ENCODE results near the gene AMZ1.

The AMZ1 gene, protein sequence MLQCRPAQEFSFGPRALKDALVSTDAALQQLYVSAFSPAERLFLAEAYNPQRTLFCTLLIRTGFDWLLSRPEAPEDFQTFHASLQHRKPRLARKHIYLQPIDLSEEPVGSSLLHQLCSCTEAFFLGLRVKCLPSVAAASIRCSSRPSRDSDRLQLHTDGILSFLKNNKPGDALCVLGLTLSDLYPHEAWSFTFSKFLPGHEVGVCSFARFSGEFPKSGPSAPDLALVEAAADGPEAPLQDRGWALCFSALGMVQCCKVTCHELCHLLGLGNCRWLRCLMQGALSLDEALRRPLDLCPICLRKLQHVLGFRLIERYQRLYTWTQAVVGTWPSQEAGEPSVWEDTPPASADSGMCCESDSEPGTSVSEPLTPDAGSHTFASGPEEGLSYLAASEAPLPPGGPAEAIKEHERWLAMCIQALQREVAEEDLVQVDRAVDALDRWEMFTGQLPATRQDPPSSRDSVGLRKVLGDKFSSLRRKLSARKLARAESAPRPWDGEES

DNA sequence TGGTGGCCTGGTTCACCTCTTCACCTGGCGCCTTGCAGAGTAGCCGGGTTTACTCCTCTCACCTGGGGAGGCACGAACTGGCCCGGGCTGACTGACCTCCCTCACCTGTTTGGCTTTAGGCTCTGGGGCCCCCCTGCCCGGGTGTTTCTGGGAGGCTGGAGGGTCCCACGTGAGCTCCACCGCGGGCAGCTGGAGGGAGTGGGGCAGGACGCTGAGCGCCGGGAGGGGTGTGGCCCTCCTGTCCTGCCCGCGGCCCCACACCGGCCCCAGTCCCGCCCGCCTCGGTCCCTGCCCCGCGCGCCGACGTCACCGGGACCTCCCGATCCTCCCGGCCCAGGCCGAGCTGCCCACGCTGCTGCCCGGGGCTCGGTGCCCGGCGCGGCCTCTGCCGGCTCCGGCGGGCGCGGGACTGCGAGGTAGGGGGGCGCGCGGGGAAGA, at the start of gene AMZ1:
AMZ1 (plus strand) TSS at position 322 of the 438 bp plus-strand sequence. CDS start 12,250 bp downstream, outside the sequence.
- DNase-seq, result no peak

DNA sequence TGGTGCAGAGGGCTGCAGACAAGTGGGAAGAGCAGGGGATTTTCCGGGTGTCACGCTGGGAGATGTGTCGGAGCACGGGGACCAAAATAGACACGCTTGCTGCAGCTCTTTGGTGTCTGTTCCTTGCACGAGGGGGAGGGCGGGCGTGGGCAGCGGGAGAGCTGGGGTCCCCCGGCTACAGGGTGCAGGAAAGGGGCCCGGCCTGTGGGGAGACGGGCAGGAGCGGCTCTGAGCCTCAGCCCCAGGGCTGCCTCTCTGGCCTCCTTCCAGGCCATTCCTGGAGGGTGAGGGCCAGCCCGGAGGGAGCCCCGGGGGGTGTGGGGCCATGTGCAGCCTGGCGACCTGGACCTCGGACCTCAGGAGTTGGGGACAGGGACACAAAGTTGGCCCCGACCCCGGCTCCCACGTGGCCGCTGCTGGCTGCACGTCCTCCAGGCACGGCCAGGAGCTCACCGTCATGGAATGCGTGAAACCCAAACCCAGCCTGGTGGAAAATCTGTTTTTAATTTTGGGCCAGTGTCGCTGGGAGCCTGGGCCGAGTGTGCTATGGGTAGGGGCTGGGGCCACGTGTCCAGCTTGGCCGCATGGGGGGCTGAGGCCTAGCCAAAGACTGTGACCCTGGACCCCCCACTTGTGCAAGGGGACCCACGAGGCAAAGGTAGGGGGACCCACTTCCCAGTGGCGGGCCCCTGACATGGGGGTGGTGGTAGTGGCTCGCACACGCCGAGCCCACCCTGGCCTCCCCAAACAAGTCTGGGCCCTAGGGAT, 49.6 kb upstream of the AMZ1 start:
- no peak for DNase-seq

DNA sequence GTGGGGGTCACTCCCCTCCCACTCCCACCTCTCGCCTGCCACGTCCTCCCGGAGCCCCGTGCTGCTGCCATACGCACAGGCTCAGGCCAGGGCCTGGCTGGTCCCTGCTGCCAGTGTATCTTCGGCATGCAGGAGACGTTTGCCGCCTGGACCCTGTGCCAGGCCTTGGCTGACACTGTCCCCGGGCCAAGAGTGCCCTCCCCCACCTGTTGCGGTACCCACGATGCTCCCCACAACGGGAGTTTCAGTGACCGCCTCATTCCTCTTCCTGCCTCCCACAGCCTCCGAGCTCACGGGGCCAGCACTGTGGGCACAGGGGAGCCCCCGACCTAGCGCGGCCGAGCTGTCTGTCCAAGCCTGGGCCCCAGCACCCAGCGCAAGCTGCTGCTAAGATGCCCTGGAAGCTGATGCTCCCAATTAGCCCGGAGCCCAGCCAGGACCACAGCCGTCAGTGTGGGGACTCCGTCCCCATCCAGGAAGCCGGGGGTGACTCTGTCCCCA, 48.8 kb upstream of the AMZ1 start:
- DNase-seq, result no peak

DNA sequence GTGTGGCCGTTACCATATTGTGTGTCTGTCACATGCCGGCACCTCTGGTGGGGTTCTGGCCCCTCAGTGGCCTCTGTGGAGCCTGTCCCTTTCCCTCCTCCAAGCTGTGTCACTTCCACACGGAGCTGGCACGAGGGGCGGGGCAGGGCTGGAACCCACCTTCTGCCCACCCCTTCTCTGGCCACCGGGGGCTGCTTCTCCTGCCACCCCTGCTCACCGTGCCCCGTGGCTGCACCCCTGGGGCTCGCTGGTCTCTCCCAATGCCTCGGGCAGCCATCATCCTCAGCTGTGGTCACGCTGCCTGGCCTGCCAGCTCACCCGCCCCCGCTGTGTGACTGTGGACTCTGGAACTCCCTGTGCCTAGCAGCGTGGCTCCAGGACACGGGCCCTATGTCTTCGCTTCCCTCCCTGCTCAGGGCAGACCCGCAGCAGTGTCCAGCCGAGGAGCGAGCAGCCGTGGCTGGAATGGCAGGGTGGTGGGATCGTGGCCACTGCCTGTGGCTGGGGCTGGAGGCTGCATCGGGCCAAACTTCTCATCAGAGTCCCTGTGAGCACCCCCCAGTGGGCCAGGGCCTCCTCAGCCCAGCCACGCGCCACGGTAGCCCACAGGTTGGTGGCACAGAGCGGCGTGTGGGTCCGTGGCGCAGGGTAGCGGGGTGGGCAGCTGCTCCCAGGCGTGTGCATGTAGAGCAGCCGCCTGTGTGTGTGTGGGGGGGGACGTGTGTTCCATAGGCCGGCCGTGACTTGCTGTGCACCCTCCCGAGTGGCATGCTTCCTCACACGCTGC, 48.1 kb upstream of the AMZ1 start:
- DNase-seq, result no peak

DNA sequence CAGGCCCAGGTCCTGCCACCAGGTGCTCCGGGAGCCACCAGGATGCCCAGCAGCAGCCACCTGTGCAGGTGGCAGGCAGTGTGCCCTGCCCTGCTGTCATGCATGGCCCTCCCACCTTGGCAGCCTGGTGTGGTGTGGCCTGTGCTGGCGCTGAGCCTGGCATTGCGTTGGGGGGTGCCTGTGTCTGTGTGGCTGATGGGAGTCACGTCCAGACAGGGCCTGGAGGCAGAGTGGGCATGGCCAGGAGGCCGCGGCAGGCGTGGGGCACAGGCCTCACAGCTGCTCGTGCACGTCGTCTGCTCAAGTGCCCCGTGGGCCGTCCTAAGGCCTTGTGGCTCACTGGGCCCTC, 47.5 kb upstream of the AMZ1 start:
- no peak for DNase-seq

DNA sequence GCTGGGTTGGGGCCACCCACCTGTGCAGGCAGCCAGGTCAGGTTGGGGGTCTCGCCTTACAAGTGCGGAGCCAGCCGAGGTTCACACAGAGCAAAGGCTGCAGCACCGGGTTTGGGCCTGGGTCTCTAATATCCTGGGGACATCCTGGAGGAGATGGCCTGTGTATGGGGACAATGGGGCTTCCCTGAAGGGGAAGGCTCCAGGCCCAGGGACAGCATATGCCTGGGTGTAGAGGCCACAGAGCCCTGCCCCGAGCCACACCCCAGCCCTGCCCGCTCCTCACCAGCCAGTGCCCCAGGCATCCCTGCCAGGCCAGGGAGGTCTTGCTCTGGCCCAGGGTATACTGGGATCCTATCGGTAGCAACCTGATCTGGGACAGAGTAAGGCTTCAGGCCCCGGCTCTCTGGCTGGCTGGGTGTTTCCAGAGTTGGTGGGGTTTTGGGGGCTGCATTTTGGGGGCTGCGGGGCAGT, 47.1 kb upstream of the AMZ1 start:
- DNase-seq, result no peak

- DNase-seq, result no peak
Observed at GRCh38 chr7:2641406-2642393, 46.3 kb upstream of the AMZ1 start.

DNA sequence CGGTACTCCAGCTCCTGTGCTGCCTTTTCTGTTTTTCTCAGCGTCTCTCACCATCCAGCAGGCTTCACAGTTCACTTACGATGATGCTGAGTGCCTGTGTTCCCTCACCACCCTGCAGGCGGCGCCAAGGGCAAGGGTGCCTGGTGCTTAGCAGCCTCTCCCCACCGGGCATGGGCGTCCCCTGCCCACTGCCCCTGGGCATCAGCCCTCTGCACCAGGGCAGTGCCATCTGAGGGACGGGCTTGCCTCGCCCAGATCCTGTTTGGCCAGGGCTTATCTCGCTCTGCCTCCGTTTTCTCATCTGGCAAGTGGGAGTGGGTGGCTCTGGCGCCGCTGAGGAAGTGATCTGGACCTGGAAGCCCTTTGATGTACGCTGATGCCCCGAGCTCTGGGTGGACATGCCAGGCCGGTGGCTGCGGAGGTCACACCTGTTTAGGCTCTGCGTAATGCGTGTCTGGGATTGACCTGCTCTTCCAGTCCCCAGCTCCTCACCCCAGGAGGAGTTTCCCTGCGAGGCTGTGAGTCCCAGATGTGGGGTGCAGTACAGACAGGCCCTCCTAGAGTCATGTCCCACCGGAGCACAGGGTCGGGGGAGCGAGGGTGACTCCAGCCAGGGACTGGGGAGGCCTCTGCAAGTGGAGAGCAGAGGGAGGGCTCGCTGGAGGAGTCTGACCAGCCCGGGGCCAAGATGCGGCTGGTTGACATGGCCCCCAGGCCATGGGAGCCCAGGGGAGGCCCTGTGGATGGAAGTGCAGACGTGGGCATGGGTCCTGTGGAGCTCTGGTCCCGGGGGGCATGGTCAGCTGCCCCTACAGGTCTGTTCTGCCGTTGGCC, 44.4 kb upstream of the AMZ1 start:
- DNase-seq, result no peak

- DNase-seq, result no peak
Observed at GRCh38 chr7:2644220-2644561, 43.8 kb upstream of the AMZ1 start.

DNA sequence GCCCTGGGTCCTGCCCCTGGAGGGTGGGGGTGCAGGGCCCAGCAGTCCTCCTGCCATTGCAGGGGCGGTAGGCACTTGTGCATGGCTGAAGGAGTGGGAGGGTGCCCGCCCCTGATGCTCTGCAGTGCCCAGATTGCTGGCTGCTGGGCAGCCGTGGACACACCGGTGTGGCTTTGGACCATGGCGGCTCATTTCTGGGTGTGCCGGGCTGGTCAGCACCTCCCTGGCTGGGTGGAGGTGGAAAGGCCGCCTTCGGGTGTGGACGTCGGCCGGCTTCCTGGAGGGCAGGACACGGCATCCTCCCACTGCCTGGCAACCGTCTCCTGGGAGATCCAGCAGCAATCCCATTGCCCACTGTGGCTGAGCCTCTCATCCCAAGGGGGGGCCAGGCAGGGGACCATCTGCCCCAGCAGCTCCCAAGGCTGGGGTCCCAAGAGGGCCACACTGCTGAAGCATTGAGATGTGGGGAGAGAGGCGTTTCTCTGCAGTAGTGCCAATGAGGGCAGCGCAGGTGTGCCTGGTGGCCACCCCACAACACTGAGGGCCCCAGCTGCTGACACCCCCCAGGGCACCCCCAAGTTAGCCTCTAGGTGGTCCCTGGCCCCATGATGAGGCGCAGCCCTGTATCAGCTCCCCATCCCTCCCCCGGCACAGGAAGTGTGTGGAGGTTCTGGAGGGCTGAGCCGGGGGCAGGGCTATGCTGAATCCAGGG, 43.3 kb upstream of the AMZ1 start:
- DNase-seq, result no peak

- DNase-seq, result peak; percentile 83
Observed at GRCh38 chr7:2645274-2645868, 42.6 kb upstream of the AMZ1 start.

- DNase-seq, result no peak
Observed at GRCh38 chr7:2646336-2646679, 41.7 kb upstream of the AMZ1 start.

DNA sequence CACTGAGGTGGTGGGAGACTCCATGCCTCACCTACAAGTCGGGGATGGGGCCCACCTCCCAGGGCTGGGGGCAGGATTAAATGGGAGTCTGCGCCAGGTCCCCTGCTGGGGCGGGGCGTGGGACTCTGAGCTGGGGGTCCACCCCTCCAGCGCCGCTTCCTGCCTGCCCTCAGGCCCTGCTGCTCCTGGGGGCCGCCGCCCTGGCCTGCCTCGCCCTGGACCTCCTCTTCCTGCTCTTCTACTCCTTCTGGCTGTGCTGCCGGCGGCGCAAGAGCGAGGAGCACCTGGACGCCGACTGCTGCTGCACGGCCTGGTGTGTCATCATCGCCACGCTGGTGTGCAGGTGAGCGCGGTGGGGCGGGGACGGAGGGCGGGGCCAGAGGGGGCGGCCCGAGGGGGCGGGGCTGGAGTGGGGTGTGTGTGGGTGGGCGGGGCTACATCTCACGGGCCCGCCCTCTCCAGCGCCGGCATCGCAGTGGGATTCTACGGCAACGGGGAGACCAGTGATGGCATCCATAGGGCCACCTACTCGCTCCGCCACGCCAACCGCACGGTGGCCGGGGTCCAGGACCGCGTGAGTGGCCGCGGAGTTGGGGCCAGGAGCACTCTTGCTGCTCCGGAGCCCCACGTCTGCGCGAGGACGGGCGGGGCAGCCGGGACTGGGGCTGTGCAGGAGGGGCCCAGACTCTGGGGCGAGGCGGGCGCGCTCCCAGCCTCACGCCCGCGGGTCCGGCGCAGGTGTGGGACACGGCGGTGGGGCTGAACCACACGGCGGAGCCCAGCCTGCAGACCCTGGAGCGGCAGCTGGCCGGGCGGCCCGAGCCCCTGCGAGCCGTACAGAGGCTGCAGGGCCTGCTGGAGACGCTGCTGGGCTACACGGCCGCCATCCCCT, 41.1 kb upstream of the AMZ1 start:
- DNase-seq, result no peak

DNA sequence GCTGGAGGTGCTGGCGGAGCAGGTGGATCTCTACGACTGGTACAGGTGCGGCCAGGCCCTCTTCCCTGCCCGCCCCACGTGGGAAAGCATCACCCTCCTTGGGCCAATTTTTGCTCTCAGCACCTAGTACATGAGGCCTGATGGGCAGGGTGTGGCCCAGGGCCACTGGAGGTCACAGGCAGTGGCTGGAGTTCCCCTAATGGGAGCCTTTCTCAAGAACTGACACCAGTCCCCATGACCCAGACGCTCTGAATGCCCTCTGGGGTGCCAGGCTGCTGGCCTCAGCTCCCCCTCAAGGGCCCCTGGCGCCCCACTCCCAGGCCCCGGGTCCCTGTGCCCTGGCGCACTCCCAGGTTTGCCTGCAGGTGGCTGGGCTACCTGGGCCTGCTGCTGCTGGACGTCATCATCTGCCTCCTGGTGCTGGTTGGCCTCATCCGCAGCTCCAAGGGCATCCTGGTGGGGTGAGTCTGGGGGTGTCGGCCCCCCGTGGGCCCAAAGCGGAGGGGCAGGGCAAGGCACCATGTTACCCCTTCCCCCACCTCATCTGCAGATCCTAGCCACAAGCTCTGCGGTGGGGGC, 40.3 kb upstream of the AMZ1 start:
- DNase-seq, result no peak

DNA sequence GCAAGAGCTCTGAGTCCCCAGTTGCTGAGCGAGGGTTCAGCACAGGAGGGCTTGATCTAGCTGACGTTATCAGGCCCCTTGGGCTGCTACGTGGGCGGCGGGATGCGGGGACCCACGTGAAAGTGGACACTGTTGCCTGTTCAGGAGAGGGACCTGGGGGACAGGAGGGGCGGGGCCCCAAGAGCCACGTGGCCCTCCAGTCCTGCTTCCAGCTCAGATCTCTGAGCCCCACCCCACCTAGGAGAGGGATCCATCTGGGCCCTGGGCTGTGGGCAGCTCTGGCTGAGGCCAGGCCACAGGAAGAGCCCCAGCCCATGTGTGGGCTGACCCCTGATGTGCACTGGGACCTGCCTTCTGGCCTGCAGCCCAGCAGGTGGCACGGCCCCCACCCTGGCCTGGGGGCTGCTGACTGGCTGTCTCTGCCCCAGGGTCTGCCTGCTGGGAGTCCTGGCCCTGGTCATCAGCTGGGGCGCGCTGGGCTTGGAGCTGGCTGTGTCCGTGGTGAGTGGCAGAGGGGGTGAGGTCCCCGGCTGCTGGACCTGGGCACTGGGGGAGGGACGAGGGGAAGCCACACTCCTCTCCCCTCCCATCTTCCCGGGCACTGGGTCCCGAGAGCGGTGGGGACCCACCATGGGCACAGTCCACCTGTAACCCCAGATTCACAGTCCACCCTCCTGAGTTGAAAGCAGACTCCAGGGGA, 38.7 kb upstream of the AMZ1 start:
- no peak for DNase-seq

- no peak for DNase-seq
Observed at GRCh38 chr7:2649991-2650390, 38.0 kb upstream of the AMZ1 start.

- DNase-seq, result no peak
Observed at GRCh38 chr7:2650451-2650850, 37.6 kb upstream of the AMZ1 start.

DNA sequence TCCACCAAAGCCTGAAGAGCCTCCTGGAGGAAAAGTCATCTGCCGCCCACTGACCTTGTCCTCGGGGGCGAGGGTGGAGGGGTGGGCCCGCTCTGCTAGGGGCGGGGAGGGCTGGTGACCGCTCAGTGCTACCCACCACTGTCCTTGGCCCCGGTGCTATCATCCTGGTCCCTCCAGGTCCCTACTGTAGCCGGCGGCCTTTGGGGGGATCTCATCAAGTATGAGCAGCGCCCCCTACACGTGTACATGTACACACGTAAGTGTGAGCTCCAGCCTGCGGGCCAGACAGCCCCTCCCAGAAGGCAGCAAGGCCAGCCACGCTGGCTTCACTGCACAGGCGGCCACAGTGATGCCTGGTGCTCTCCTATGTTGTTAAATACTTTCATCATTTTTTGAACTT, 36.7 kb upstream of the AMZ1 start:
- no peak for DNase-seq

All from activated CD8-positive, alpha-beta memory T cell treated with anti-CD3 and anti-CD28 coated beads for 24 hours (primary cell).